Body of pancreas (tissue), 4 donors: ENCODE data around the gene CCDC117. TPM values are rescaled to one million over a fixed set of nuclear protein-coding genes. Genes with fewer than 3 reads are reported as not detected.
A peak's percentile ranks its signal among the peaks of the same experiment; 100 is the strongest.
"Not testable (repeated sequence)": the region's sequence is repeated elsewhere in the genome, so short reads cannot be mapped to it uniquely, and the experiment has no call there.

Experiments
- ATAC-seq: fragments of 150-250 bp; one replicate; pipeline ENCODE4 v1.9.1; 2016
- DNase-seq, 4 donors: peaks; one replicate each; pipeline ENCODE4 v3.0.0-alpha.2; 2019
- H3K27ac ChIP-seq, 4 donors: fragments of 200-600 bp; sonication (generic); 1 replicate in 3 of 4; 2 replicates in 1 of 4; pipeline versions ENCODE4 v1.5.1 to v1.6.1; 2016 to 2019; ENCODE audit warnings: mild to moderate bottlenecking in 1 of 4, mixed read lengths in 1 of 4, moderate library complexity in 1 of 4
- H3K27me3 ChIP-seq, 2 donors: fragments of 200-600 bp; sonication (generic); one replicate each; pipeline ENCODE4 v1.6.0; 2016; ENCODE audit warnings: mild to moderate bottlenecking in 1 of 2
- H3K36me3 ChIP-seq, 2 donors: fragments of 200-600 bp; sonication (generic); replicated peaks in 1 of 2; 2 replicates each; pipeline ENCODE4 v1.5.1; 2016; ENCODE audit warnings: low read depth in 2 of 2; ENCODE audit not compliant: insufficient read depth in 1 of 2
- H3K4me1 ChIP-seq: fragments of 200-600 bp; sonication (generic); one replicate; pipeline ENCODE4 v1.6.0; 2016
- H3K4me3 ChIP-seq, 2 donors: fragments of 200-600 bp; sonication (generic); 1 replicate in 1 of 2; 2 replicates in 1 of 2; pipeline ENCODE4 v1.5.1; 2016 to 2019
- H3K9me3 ChIP-seq, 3 donors: fragments of 200-600 bp; sonication (generic); 1 replicate in 2 of 3; 2 replicates in 1 of 3; pipeline ENCODE4 v1.5.1; 2016
- CTCF ChIP-seq, 7 experiments: fragments of 450-650 bp in 4 of 7; fragments of 200-600 bp in 3 of 7; sonication (generic) in 3 of 7; IDR thresholded peaks; one replicate each; pipeline ENCODE4 v1.5.1; 2016 to 2019; ENCODE audit warnings: antibody characterized with exemption in 7 of 7
- POLR2A ChIP-seq, 3 donors: fragments of 450-650 bp; IDR thresholded peaks; one replicate each; pipeline ENCODE4 v1.6.1; 2016; ENCODE audit warnings: antibody characterized with exemption in 3 of 3, mild to moderate bottlenecking in 2 of 3
- WGBS, 2 donors: methylation state at CpG; one replicate each; pipeline ENCODE4 v1.1.5; 2017; 5-methylcytosine and 5-hydroxymethylcytosine counted together
- intact Hi-C: fragments of 100-400 bp; cut with DNase I; formaldehyde crosslinking; loops from one replicate; pipeline ENCODE4 v1.15.1; 2023
- total RNA-seq, 2 donors: library from RNA; depleted of rRNA; stranded (reverse); fragments of >200 nt; gene quantifications; one replicate each; pipeline ENCODE4 v1.1.0, GENCODE V29; 2016

Gene CCDC117
- total RNA-seq, 2 donors from 2014 or later: 13.8 to 16.3 TPM

DNA sequence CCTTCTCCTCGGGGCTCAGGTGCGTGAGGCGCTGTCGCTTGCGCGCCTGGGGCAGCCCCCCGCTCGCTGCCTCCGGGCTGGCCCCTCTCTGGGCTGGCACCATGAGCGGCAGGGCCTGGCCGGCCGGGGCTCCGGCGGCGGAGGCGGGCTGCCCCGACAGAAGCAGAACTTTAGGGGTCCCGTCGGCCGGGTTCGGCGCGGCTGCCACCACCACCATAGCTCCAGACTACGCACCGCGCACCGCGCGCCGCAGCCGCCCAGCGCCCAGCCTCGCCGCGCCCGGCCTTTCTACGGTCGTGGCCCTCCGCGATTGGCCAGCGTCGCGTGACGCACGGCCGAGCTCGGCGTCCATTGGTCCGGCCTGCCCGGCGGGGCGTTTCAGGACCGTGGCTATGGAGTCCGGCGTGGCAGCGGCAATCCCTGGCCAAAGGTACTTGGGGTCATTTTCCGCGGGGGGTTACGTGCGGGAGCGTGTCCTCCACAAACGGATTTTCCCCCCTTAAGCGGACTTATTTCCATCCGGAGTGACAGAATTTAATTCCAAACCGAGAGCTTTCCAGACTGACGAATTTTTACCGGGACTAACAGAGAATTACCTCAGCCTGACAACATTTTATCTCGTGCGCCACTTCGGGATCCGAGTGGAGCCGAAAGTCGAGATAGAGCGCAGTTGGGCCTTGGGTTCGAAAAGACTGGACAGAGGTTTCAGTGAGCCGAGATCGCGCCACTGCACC lies 28.0 kb downstream of the CCDC117 start, which contains the start of gene XBP1:
XBP1 (minus strand) TSS at position 262 of the 734 bp plus-strand sequence.
- H3K36me3 ChIP-seq: peaks cover 9 to 21% of the 10 kb centered on the region in 2 donors
- H3K4me3 ChIP-seq: peak within 1 kb of the TSS; percentile 63 to 94
- DNase-seq (peak; percentile 96 to 97 (median 96)), ATAC-seq (peak; percentile 86)
- H3K9me3 ChIP-seq: no peaks in the 10 kb centered on the region
- 0 to 1% methylated on average over 12 to 74 of the region's 78 CpGs for WGBS, 2 donors
- intact Hi-C loops: no loop called here
- peaks cover 44% of the 10 kb centered on the region for H3K4me1 ChIP-seq
- TF ChIP-seq CTCF (IDR thresholded peaks at IDR 0.05) (peak in 1 of 7 experiments; percentile 2), POLR2A (IDR thresholded peaks at IDR 0.05) (peak; percentile 98 to 100 (median 98))
- peak within 1 kb of the TSS; percentile 98 to 100 (median 100) for H3K27ac ChIP-seq
- H3K27me3 ChIP-seq: no peaks in the 10 kb centered on the region

DNA sequence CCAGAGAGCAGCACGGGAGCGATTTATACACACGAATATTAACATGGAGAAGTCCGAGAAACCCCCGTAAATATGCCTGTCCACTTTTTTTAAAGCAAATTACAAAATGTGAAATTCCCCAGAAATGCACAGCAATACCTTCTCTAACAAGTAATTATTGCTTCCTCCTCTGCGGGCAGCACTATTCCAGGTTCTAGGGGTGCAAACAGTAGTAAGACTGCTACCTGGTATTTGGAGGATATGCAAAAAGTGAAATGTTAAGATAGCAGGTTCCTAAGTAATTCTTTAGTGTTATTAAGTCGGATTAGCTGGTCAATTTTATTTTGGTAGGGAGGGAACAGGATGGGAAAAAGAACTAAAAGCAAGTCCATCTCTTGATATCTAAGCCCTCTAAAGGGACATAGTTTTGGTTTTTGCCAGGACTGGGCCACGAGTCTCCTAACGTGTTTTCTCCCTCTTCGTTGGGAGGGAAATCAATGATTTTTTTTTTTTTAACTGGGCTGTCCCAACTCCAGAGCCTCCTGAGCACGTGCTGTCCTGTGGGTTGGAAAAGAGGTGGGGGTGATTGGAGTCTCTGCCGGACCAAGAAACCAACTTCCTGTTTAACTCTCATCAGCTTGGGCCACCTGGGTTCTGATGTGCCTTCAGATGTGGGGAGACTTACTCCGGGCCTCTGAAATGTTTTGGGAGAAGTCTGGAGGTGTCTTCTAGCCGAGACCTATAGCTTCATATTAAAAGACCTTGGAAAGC lies 29.5 kb downstream of the CCDC117 start:
- H3K27me3 ChIP-seq: no peaks in the 10 kb centered on the region
- peak; percentile 78 to 89 (median 80) for DNase-seq
- peaks cover 0 to 9% of the 10 kb centered on the region in 2 donors for H3K36me3 ChIP-seq
- H3K4me1 ChIP-seq: peaks cover 30% of the 10 kb centered on the region
- 5 to 15% methylated on average over 14 of the region's 14 CpGs for WGBS, 2 donors
- H3K4me3 ChIP-seq: no peak overlapping the region
- no peak for TF ChIP-seq CTCF (IDR thresholded peaks at IDR 0.05)
- TF ChIP-seq POLR2A (IDR thresholded peaks at IDR 0.05): peak in 2 of 3 donors; percentile 58 to 61
- intact Hi-C loops: no loop called here
- peak; percentile 62 for ATAC-seq
- H3K9me3 ChIP-seq: no peaks in the 10 kb centered on the region
- peak overlapping the region; percentile 85 to 100 (median 100) for H3K27ac ChIP-seq

DNA sequence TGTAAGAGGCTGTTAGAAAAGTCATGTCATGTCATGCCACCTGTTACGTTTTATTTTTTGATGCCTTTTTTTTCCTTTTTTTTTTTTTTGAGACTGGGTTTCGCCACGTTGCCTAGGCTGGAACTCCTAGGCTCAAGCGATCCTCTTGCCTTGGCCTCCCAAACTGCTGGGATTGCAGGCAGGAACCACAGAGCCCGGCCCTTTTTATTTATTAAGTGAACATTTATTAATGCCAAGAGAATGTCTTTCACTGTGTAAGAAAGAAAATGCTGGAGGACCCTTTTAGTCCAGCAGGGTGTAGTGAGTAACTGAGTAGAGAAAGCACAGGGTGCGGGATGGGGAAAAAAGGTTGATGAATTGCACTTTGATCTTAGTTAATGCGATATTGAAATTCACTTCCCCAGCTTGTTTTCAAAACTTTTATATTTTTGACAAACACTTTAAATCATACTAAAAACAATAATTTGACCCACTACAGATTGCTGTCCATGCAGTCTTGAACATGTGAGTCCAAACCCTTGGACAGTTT lies 30.2 kb downstream of the CCDC117 start:
- TF ChIP-seq POLR2A (IDR thresholded peaks at IDR 0.05): no peak
- TF ChIP-seq CTCF (IDR thresholded peaks at IDR 0.05): peak in 5 of 7 experiments; percentile 17 to 53 (median 50)
- no peaks in the 10 kb centered on the region for H3K27me3 ChIP-seq
- no peaks in the 10 kb centered on the region for H3K9me3 ChIP-seq
- ATAC-seq (peak; percentile 3), DNase-seq (no peak)
- no peak overlapping the region for H3K4me3 ChIP-seq
- peaks cover 0 to 2% of the 10 kb centered on the region in 2 donors for H3K36me3 ChIP-seq
- peak overlapping the region; percentile 59 to 100 (median 100) for H3K27ac ChIP-seq
- whole genome bisulfite sequencing, 2 donors: 20 to 25% methylated on average over 7 of the region's 7 CpGs
- H3K4me1 ChIP-seq: peaks cover 30% of the 10 kb centered on the region
- intact Hi-C loops: no loop called here

DNA sequence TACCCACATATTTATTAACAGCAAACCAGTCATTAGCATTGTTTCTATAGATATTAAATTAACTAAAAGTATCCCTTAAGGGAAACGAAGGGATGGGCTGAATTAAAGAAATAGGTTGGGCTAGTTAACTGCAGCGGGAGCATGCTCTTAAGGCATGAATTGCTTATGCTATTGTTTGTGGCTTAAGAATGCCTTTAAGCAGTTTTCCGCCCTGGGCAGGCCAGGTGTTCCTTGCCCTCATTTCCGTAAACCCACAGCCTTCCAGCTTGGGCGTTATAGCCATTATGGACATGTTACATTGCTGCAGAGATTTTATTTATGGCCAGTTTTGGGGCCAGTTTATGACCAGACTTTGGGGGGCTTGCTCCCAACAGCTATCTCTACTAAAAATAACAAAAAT lies 32.9 kb downstream of the CCDC117 start:
- H3K9me3 ChIP-seq, H3K27me3 ChIP-seq, H3K27ac ChIP-seq, H3K4me3 ChIP-seq, intact Hi-C loops, H3K36me3 ChIP-seq, ATAC-seq, DNase-seq: not testable (repeated sequence)
- peaks cover 56% of the 10 kb centered on the region for H3K4me1 ChIP-seq
- WGBS, 2 donors: 81 to 83% methylated on average over 5 of the region's 5 CpGs

- Histone ChIP-seq H3K27me3 (no peaks in the 10 kb centered on the region), H3K4me1 (peaks cover 70% of the 10 kb centered on the region), H3K4me3 (no peak overlapping the region), H3K9me3 (no peaks in the 10 kb centered on the region), H3K36me3 (no peaks in the 10 kb centered on the region), H3K27ac (peak overlapping the region; percentile 11 to 91 (median 45))
- no peak for DNase-seq
- intact Hi-C loops: no loop called here
- ATAC-seq: no peak
- TF ChIP-seq POLR2A (IDR thresholded peaks at IDR 0.05): no peak
- no peak for TF ChIP-seq CTCF (IDR thresholded peaks at IDR 0.05)
Observed at GRCh38 chr22:28808716-28809355, 36.3 kb downstream of the CCDC117 start.
